OCI-LY7 (cell line): Measurements from ENCODE around the gene TRAF3IP1. TPM values are rescaled to one million over a fixed set of nuclear protein-coding genes. Genes with fewer than 3 reads are reported as not detected.

ENCODE experiments used
- BruUV-seq: library from RNA; stranded (reverse); fragments of 400-500 nt; replicated peaks from 2 replicates; lab custom pipeline; 2021; lab: Mats Ljungman, UMichigan
- CTCF ChIA-PET: fragments of 300-600 bp; sonication (Branson Sonifier 250); formaldehyde crosslinking; loops from one replicate; lab custom pipeline; 2022; ENCODE audit warnings: antibody characterized with exemption; ENCODE audit not compliant: unreplicated experiment; lab: Charles Lee
- POLR2A ChIA-PET: fragments of 300-600 bp; sonication (Branson Sonifier 250); formaldehyde crosslinking; loops from one replicate; lab custom pipeline; 2022; ENCODE audit warnings: antibody characterized with exemption; lab: Charles Lee
- DNase-seq: peaks from one replicate; pipeline ENCODE4 v3.0.0-alpha.2; 2015; ENCODE audit warnings: low spot score
- H2AFZ ChIP-seq: fragments of 200-600 bp; sonication (generic), shearing (Covaris generic); 2 replicates; pipeline ENCODE4 v1.6.1; 2014; ENCODE audit warnings: mild to moderate bottlenecking, antibody characterized with exemption, low read length, moderate library complexity
- H3K27ac ChIP-seq: fragments of 200-600 bp; sonication (generic); 2 replicates; pipeline ENCODE4 v1.5.1; 2014; ENCODE audit warnings: mixed run types, low read depth, mild to moderate bottlenecking, moderate library complexity, low read length, inconsistent platforms; ENCODE audit not compliant: poor library complexity, severe bottlenecking
- H3K36me3 ChIP-seq: fragments of 200-600 bp; sonication (generic); 2 replicates; pipeline ENCODE4 v1.6.1; 2014; ENCODE audit warnings: mild to moderate bottlenecking, antibody characterized with exemption, low read length, moderate library complexity, mixed read lengths; ENCODE audit not compliant: insufficient read depth
- H3K4me1 ChIP-seq: fragments of 200-600 bp; sonication (generic); 2 replicates; pipeline ENCODE4 v1.5.1; 2014; ENCODE audit warnings: mild to moderate bottlenecking, low read length; ENCODE audit not compliant: insufficient read depth, poor library complexity, severe bottlenecking
- H3K4me2 ChIP-seq: fragments of 200-600 bp; sonication (generic); 2 replicates; pipeline ENCODE4 v1.6.1; 2014; ENCODE audit warnings: mild to moderate bottlenecking, low read length
- H3K4me3 ChIP-seq: fragments of 200-600 bp; sonication (generic); 2 replicates; pipeline ENCODE4 v1.5.1; 2014; ENCODE audit warnings: mild to moderate bottlenecking, low read depth, low read length; ENCODE audit not compliant: poor library complexity, severe bottlenecking
- H3K79me2 ChIP-seq: fragments of 200-600 bp; sonication (generic); 2 replicates; pipeline ENCODE4 v1.6.1; 2016; ENCODE audit warnings: low read depth, mild to moderate bottlenecking, low read length, moderate library complexity, mixed read lengths; ENCODE audit not compliant: insufficient read depth
- H3K9me2 ChIP-seq: fragments of 200-600 bp; sonication (generic); 2 replicates; pipeline ENCODE4 v1.6.1; 2016; ENCODE audit warnings: mild to moderate bottlenecking, low read length, mixed read lengths; ENCODE audit not compliant: insufficient read depth
- H3K9me3 ChIP-seq: fragments of 200-600 bp; sonication (generic); 2 replicates; pipeline ENCODE4 v1.6.1; 2014; ENCODE audit warnings: mild to moderate bottlenecking, mixed run types, low read length, mixed read lengths
- H4K20me1 ChIP-seq: fragments of 200-600 bp; sonication (generic); 2 replicates; pipeline ENCODE4 v1.6.1; 2014; ENCODE audit warnings: mild to moderate bottlenecking, antibody characterized with exemption, low read length, moderate library complexity, mixed read lengths; ENCODE audit not compliant: insufficient read depth
- CTCF ChIP-seq: fragments of 200-600 bp; sonication (generic); conservative IDR thresholded peaks from 2 replicates; pipeline ENCODE4 v1.5.1; 2014; ENCODE audit warnings: mild to moderate bottlenecking, antibody characterized with exemption, low read length, moderate library complexity, mixed read lengths
- EZH2phosphoT487 ChIP-seq: fragments of 200-600 bp; sonication (generic); IDR thresholded peaks from 2 replicates; pipeline ENCODE4 v1.6.1; 2018; ENCODE audit warnings: low read depth, borderline replicate concordance, mild to moderate bottlenecking, mixed run types, antibody characterized with exemption, low read length, moderate library complexity, mixed read lengths
- intact Hi-C: fragments of 100-400 bp; cut with micrococcal nuclease; formaldehyde crosslinking; loops from one replicate; pipeline ENCODE4 v1.10.0; 2022; ENCODE audit not compliant: unreplicated experiment
- total RNA-seq, 2 experiments: library from RNA; depleted of rRNA in 1 of 2; stranded (reverse); fragments of >200 nt in 1 of 2; shearing (Covaris generic) in 1 of 2; gene quantifications; 2 replicates each; pipeline ENCODE4 v1.2.3, GENCODE V29; 2014 to 2022

The TRAF3IP1 gene
- total RNA-seq, 2 experiments from 2014 or later: 8.2 to 13.8 TPM

- no TSS peak for BruUV-seq
- H3K79me2 ChIP-seq: peaks cover 34% of the 10 kb centered on the region; the same call in 1 of the 2 replicates
- intact Hi-C loops: no loop called here
- H3K9me2 ChIP-seq: no peaks in the 10 kb centered on the region
- no peak overlapping the region for H3K4me3 ChIP-seq
- H3K27ac ChIP-seq: no peak overlapping the region
- no peaks in the 10 kb centered on the region for H4K20me1 ChIP-seq
- peaks cover 75% of the 10 kb centered on the region for H3K36me3 ChIP-seq
- ChIA-PET CTCF (no interaction called here), POLR2A (no interaction called here)
- H3K4me1 ChIP-seq: no peaks in the 10 kb centered on the region
- H3K9me3 ChIP-seq: no peaks in the 10 kb centered on the region
- no peak for TF ChIP-seq EZH2phosphoT487
- no peak for TF ChIP-seq CTCF
- no peak for DNase-seq
- no peak overlapping the region for H2AFZ ChIP-seq
- no peak overlapping the region for H3K4me2 ChIP-seq
Measured at GRCh38 chr2:238434846-238435751, 114.8 kb downstream of the TRAF3IP1 start.

GRCh38 chr2:238435752-238436096 is 115.4 kb downstream of the TRAF3IP1 start:
- peaks cover 27% of the 10 kb centered on the region; the same call in 1 of the 2 replicates for H3K79me2 ChIP-seq
- intact Hi-C loops: no loop called here
- ChIA-PET POLR2A (interaction anchor here (1.1 kb wide), 1 partner anchor 18 kb away, joined by 3 read pairs; no protein-coding TSS in a partner anchor), CTCF (no interaction called here)
- no peak overlapping the region for H3K4me2 ChIP-seq
- no peak overlapping the region for H2AFZ ChIP-seq
- H3K4me3 ChIP-seq: no peak overlapping the region
- peaks cover 75% of the 10 kb centered on the region for H3K36me3 ChIP-seq
- no peaks in the 10 kb centered on the region for H3K4me1 ChIP-seq
- no peak for TF ChIP-seq CTCF
- H3K27ac ChIP-seq: no peak overlapping the region
- no TSS peak for BruUV-seq
- no peaks in the 10 kb centered on the region for H4K20me1 ChIP-seq
- H3K9me2 ChIP-seq: no peaks in the 10 kb centered on the region
- no peak for DNase-seq
- H3K9me3 ChIP-seq: no peaks in the 10 kb centered on the region
